ENCODE results near the gene RPUSD1.

RPUSD1 gene

DNA sequence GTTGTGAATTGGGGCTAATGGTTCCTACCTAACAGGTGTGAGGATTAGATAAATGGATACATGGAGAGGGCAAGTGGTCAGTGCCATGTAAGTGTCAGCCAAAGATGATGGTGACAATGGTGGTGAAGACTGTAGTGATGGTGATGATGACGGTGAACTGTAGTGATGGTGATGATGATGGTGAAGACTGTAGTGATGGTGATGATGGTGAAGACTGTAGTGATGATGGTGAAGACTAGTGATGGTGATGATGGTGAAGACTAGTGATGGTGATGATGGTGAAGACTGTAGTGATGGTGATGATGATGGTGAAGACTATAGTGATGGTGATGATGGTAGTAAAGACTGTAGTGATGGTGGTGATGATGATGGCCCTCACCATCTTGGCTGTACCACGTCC, 30.4 kb upstream of the RPUSD1 start:
- no peak for DNase-seq

- no peak for DNase-seq
Observed at GRCh38 chr16:818132-818531, 30.0 kb upstream of the RPUSD1 start.

- DNase-seq, result no peak
Observed at GRCh38 chr16:817001-817906, 29.1 kb upstream of the RPUSD1 start.

- DNase-seq, result no peak
Observed at GRCh38 chr16:815861-816260, 27.7 kb upstream of the RPUSD1 start.

GRCh38 chr16:814974-815373, 26.8 kb upstream of the RPUSD1 start:
- no peak for DNase-seq

DNA sequence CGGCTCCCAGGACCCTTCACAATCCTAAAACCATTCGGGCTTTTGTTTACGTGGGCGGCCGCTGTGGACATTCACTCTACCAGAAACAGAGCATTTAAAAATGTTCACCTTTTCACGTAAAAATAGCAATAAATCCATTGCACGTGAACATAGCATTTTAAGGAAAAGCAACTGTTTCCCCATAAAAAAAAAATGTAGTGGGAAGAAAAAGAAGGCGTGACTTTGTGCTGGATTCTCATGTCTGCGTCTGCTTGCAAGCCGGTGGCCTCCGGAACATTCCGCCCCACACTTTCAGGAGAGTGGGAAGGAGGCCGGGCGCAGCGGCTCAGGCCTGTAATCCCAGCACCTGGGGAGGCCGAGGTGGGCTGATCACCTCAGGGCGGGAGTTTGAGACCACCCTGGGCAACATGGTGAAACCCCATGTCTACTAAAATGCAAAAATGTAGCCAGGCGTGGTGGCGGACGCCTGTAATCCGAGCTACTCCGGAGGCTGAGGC, 25.8 kb upstream of the RPUSD1 start:
- DNase-seq, result no peak

GRCh38 chr16:813204-813915, 25.2 kb upstream of the RPUSD1 start:
- peak; percentile 62 for DNase-seq

GRCh38 chr16:808085-808386, 19.9 kb upstream of the RPUSD1 start:
- no peak for DNase-seq

DNA sequence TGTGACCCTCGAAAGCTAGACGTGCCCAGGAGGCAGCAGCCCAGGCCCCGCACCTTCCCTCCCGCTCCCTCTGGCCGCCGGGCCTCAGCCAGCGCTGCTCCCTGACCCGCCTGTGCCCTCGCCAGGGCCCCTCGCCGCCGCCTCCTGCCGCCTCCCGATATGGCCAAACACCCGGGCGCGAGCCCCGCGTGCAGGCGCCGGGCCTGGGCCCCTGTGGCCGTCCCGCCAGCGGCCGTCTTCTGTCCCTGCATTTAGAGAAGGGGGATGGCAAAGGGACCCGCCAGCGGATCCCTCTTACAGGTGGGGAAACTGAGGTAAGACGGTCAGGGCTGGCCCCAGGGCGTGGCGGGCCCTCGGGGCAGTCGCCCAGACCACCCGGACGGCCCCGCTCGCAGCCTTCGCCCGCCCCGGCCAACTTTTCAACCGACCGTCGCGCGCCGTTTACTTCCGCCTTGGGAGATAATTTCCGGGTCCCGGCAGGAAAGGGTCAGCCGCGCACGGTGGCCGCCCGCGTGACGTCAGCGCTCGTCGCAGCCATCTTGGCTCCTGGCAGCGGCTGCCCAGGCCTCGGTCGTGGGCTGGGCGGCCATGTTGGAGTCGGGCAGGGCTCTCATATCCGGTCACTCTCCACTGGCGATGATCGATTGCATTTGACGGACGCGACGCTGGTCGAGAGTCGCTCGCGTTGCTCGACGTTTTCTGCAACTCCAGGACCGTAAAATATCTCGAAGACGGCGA, 19.3 kb upstream of the RPUSD1 start:
- DNase-seq, result peak; percentile 84

GRCh38 chr16:805474-805873, 17.3 kb upstream of the RPUSD1 start:
- DNase-seq, result no peak

- no peak for DNase-seq
Observed at GRCh38 chr16:804193-805048, 16.2 kb upstream of the RPUSD1 start.

- DNase-seq, result no peak
Observed at GRCh38 chr16:803754-804080, 15.5 kb upstream of the RPUSD1 start.

- DNase-seq, result no peak
Observed at GRCh38 chr16:802914-803753, 15.0 kb upstream of the RPUSD1 start.

GRCh38 chr16:802461-802860, 14.3 kb upstream of the RPUSD1 start:
- DNase-seq, result no peak

DNA sequence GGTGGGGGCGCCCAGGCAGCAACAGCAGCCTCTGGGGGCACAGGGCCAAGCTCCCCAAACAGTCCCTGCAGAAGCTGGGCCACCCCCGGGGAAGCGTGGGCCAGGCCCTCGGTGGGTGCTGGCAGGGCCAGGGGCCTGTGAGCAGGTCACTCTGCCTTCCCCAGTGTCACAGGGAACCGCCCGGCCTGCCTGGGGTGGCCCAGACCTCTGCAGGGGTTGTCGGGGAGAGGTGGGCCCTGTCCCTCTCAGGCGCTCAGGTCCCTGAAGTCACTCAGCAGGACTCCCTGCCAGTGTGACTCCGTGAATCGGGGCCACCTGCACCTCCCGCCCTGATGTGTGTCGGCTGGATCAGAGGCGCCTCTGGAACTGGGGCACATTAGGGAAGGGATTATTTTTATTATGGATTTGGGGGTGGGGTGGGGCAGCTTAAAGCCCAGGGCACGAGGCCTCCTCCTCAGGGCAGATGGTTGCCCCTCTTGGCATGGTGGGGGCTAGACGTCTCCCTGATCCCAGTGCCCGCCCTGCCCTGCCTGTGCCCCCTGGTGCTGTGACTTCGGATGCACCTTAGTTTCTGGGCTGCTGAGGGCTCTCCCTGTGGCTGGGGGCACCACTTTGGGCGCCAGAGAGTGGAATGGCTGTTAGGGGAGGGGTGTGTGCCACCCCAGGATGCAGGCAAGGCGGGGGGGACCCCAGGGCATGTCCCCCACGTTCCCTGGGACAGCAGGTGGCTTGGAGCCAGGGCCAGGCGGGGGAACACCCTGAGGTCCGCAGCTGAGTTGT, 13.6 kb upstream of the RPUSD1 start:
- DNase-seq, result no peak

DNA sequence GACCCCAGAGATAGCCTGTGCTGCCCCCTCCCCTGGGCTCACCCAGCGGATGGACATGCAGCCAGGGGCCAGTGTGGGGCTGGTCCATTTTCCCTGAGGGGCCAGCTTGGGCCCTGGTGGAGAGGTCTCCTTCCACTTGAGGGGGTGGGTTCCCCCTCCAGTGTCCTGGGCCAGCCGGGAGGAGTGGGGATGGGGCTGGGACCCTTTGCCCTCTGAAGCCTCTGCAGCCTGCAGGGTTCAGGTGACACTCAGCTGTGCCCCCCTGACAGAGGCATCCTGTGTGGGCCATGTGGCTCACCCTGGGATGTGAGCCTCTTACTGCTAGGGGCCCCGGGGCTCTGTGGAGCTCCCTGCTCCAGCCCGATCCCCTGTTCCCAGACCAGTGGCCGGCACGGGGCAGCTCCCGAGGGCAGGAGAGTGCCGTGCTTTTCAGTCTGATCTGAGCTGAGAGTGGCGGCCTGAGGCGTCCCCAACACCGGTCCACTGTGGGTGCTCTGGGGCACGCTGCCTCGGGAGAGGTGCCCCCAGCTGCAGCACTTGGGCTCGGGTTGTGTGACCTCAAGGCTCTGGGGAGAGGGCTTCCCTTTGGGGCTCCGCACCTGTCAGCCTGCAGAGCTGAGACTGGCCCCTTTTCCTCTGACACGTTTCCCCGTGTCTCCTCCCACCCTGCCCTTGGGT, 12.8 kb upstream of the RPUSD1 start:
- DNase-seq, result no peak

DNA sequence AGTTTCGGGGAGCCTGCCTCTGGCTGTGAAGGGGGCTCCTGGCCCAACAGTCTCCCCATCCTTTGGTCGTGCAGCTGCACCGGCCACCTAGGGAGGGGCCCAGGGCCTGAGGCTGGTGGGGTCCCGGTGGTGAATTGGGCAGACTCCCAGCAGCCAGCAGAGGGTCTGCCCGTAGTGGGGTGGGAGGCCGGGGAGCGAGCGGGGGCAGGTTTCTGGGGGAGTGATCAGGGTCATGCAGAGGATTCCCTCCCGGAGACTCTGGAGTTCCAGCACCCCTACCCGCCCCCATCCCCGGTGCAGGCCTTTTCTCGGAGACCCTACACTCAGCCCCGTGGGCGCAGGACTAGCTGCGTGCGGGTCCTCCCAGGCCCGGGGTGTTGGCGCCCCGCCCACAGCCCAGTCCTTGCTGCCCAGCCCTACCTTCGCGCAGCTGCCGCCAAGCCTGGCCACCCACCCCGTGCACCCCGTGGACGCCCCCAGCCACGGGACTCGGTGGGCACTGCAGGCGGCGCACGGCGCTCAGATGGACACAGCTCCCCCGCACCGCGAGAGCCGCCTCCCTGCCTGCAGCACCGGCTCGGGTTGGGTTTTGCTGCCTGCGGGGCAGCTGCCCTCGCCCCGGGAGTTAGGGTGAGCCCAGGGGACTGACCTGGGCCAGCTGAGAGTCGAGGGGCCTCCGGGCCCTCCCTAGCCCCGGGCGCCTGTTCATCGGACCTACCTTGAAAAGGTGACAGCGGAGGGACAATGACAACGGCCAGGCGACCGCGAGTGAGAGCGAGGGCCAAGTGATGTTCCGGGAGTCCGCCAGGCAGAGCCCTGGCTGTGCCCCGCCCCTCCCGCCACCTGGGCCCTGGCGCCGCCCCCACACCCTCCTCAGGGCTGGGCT, 12.0 kb upstream of the RPUSD1 start, which contains the start of gene GNG13:
Gene GNG13 (minus strand): TSS at position 787 of the 886 bp plus-strand sequence. CDS start 1,657 bp downstream, outside the sequence.
- DNase-seq, result no peak

GRCh38 chr16:799111-799947, 11.1 kb upstream of the RPUSD1 start:
- no peak for DNase-seq

Data from stimulated activated CD4-positive, alpha-beta T cell treated with anti-CD3 and anti-CD28 coated beads, Interleukin-4, amount 100 ng/mL, for 1 hour (primary cell).